B cell (primary cell): ENCODE measurements around the gene TBC1D17. TPM values are rescaled to one million over a fixed set of nuclear protein-coding genes. Genes with fewer than 3 reads are reported as not detected.
A peak's percentile ranks its signal among the peaks of the same experiment; 100 is the strongest.

Source experiments
- ATAC-seq: fragments of 200-7000 bp; cut with Tn5 transposase; one replicate; pipeline ENCODE4 v1.10.0; 2021; ENCODE audit warnings: low read depth, mild to moderate bottlenecking, moderate number of reproducible peaks, moderate library complexity
- CTCF ChIA-PET: fragments of 350-600 bp; sonication (Branson Sonifier 250); formaldehyde crosslinking; loops from one replicate; lab custom pipeline; 2021; ENCODE audit warnings: antibody characterized with exemption, inconsistent platforms; lab: Charles Lee
- POLR2A ChIA-PET: fragments of 350-600 bp; sonication (Branson Sonifier 250); formaldehyde crosslinking; loops from one replicate; lab custom pipeline; 2021; ENCODE audit warnings: antibody characterized with exemption; lab: Charles Lee
- DNase-seq: peaks from one replicate; pipeline ENCODE4 v3.0.0; 2013
- H2AFZ ChIP-seq: 2 replicates; pipeline ENCODE4 v1.6.1; 2012; ENCODE audit warnings: mild to moderate bottlenecking, low read depth, low read length; ENCODE audit not compliant: insufficient read depth, poor library complexity, severe bottlenecking
- H3K27ac ChIP-seq, 2 donors: 1 replicate in 1 of 2; 2 replicates in 1 of 2; pipeline ENCODE4 v1.5.1; 2012 to 2013; ENCODE audit warnings: low read length in 2 of 2, mild to moderate bottlenecking in 2 of 2, moderate library complexity in 1 of 2
- H3K27me3 ChIP-seq, 4 experiments: fragments of 200-600 bp in 1 of 4; sonication (generic) in 1 of 4; replicated peaks in 1 of 4; 1 replicate in 2 of 4; 2 replicates in 2 of 4; pipeline versions ENCODE4 v1.6.1 to v1.7.0; 2013 to 2016; ENCODE audit warnings: low read length in 3 of 4, mild to moderate bottlenecking in 2 of 4, mixed read lengths in 1 of 4, moderate library complexity in 1 of 4; ENCODE audit not compliant: insufficient read depth in 4 of 4, control insufficient read depth in 3 of 4; ENCODE audit errors: control extremely low read depth in 1 of 4
- H3K36me3 ChIP-seq, 2 experiments: replicated peaks in 1 of 2; 1 replicate in 1 of 2; 2 replicates in 1 of 2; pipeline versions ENCODE4 v1.6.1 to v1.7.1; 2013; ENCODE audit warnings: low read length in 1 of 2; ENCODE audit not compliant: insufficient read depth in 2 of 2, control insufficient read depth in 1 of 2; ENCODE audit errors: control extremely low read depth in 1 of 2, extremely low read depth in 1 of 2
- H3K4me1 ChIP-seq, 2 donors: fragments of 200-600 bp in 1 of 2; sonication (generic) in 1 of 2; 1 replicate in 1 of 2; 2 replicates in 1 of 2; pipeline versions ENCODE4 v1.5.1 to v1.6.1; 2013 to 2017; ENCODE audit warnings: low read length in 2 of 2; ENCODE audit not compliant: control insufficient read depth in 2 of 2, insufficient read depth in 2 of 2
- H3K4me2 ChIP-seq: replicated peaks from 2 replicates; pipeline ENCODE3; 2012; ENCODE audit warnings: mild to moderate bottlenecking, low read depth, low read length; ENCODE audit not compliant: poor library complexity, severe bottlenecking
- H3K4me3 ChIP-seq, 5 experiments: fragments of 200-600 bp in 1 of 5; sonication (generic) in 1 of 5; 1 replicate in 3 of 5; 2 replicates in 2 of 5; pipeline versions ENCODE4 v1.5.1 to v1.7.0; 2011 to 2016; ENCODE audit warnings: low read length in 4 of 5, mild to moderate bottlenecking in 4 of 5, low read depth in 2 of 5, control low read depth in 1 of 5, moderate library complexity in 1 of 5; ENCODE audit not compliant: insufficient read depth in 1 of 5; ENCODE audit errors: control extremely low read depth in 1 of 5, extremely low read depth in 1 of 5
- H3K79me2 ChIP-seq: fragments of 200-600 bp; sonication (generic); one replicate; pipeline ENCODE4 v1.6.0; 2016; ENCODE audit warnings: low read length; ENCODE audit not compliant: control insufficient read depth, insufficient read depth
- H3K9ac ChIP-seq: fragments of 200-600 bp; sonication (generic); 2 replicates; pipeline ENCODE4 v1.6.1; 2017; ENCODE audit warnings: mild to moderate bottlenecking, low read length, moderate library complexity
- H3K9me3 ChIP-seq, 3 donors: one replicate each; pipeline versions ENCODE4 v1.6.1 to v1.7.1; 2013; ENCODE audit warnings: low read length in 2 of 3; ENCODE audit not compliant: control insufficient read depth in 2 of 3, insufficient read depth in 1 of 3; ENCODE audit errors: control extremely low read depth in 1 of 3
- H4K20me1 ChIP-seq: 2 replicates; pipeline ENCODE4 v1.6.0; 2012; ENCODE audit warnings: mild to moderate bottlenecking, low read length; ENCODE audit not compliant: insufficient read depth, control insufficient read depth, poor library complexity, severe bottlenecking
- H3K27ac Mint-ChIP-seq: one replicate; pipeline ENCODE4 v1.8.0; 2021; ENCODE audit warnings: mixed read lengths
- H3K27me3 Mint-ChIP-seq: one replicate; pipeline ENCODE4 v1.8.0; 2021; ENCODE audit warnings: mixed read lengths
- H3K4me1 Mint-ChIP-seq: one replicate; pipeline ENCODE4 v1.8.0; 2021; ENCODE audit warnings: mixed read lengths
- H3K4me3 Mint-ChIP-seq: one replicate; pipeline ENCODE4 v1.8.0; 2021; ENCODE audit warnings: mixed read lengths
- H3K9me3 Mint-ChIP-seq: one replicate; pipeline ENCODE4 v1.8.0; 2022; ENCODE audit warnings: mixed read lengths; ENCODE audit not compliant: insufficient read depth
- EZH2 ChIP-seq: IDR thresholded peaks from 2 replicates; pipeline ENCODE4 v1.6.1; 2012; ENCODE audit warnings: borderline replicate concordance, low read depth, mild to moderate bottlenecking, moderate library complexity, low read length; ENCODE audit not compliant: insufficient read depth, poor library complexity, severe bottlenecking
- WGBS: methylation state at CpG from one replicate; pipeline ENCODE4 v1.1.5; 2013; ENCODE audit warnings: missing lambda C conversion rate; ENCODE audit not compliant: insufficient coverage; 5-methylcytosine and 5-hydroxymethylcytosine counted together
- intact Hi-C: fragments of 100-400 bp; cut with micrococcal nuclease; formaldehyde crosslinking; loops from one replicate; pipeline ENCODE4 v1.10.0; 2022
- polyA plus RNA-seq: library from polyadenylated mRNA; depleted of rRNA; stranded (reverse); fragments of >200 nt; gene quantifications from 2 replicates; pipeline ENCODE4 v1.2.3, GENCODE V29; 2012
- total RNA-seq, 2 donors: library from RNA; stranded (reverse); fragments of 120-200 nt in 1 of 2; gene quantifications; 1 replicate in 1 of 2; 2 replicates in 1 of 2; pipeline versions ENCODE4 v1.2.3 to v1.2.4, GENCODE V29; 2013 to 2022
- TF ChIP-seq, protein P1 (sequence below): fragments of 200-600 bp; IDR thresholded peaks from one replicate; pipeline ENCODE4 v1.8.0; 2022; ENCODE audit warnings: antibody characterized with exemption, mild to moderate bottlenecking

The TBC1D17 gene
- total and polyA plus RNA-seq, 2 donors (not counting 1 experiment from before 2014, with no cell fraction given) = 85.7 to 98.7 TPM

- Histone ChIP-seq H2AFZ (no peak overlapping the region), H4K20me1 (peaks cover 92% of the 10 kb centered on the region), H3K9ac (no peak overlapping the region), H3K79me2 (peaks cover 19% of the 10 kb centered on the region), H3K27ac (no peak overlapping the region), H3K9me3 (no peaks in the 10 kb centered on the region), H3K4me1 (peaks cover 13 to 18% of the 10 kb centered on the region in 2 donors), H3K36me3 (peaks cover 0 to 55% of the 10 kb centered on the region in 2 experiments), H3K4me2 (no peak overlapping the region), H3K27me3 (no peaks in the 10 kb centered on the region), H3K4me3 (no peak overlapping the region)
- DNase-seq = peak; percentile 33
- 94% methylated on average over 25 of the region's 26 CpGs for WGBS
- peaks cover 15% of the 10 kb centered on the region for H3K4me1 Mint-ChIP-seq
- no peaks in the 10 kb centered on the region for H3K9me3 Mint-ChIP-seq
- H3K27me3 Mint-ChIP-seq = no peaks in the 10 kb centered on the region
- POLR2A ChIA-PET = no interaction called here
- no peak for ATAC-seq
- TF ChIP-seq, protein P1, sequence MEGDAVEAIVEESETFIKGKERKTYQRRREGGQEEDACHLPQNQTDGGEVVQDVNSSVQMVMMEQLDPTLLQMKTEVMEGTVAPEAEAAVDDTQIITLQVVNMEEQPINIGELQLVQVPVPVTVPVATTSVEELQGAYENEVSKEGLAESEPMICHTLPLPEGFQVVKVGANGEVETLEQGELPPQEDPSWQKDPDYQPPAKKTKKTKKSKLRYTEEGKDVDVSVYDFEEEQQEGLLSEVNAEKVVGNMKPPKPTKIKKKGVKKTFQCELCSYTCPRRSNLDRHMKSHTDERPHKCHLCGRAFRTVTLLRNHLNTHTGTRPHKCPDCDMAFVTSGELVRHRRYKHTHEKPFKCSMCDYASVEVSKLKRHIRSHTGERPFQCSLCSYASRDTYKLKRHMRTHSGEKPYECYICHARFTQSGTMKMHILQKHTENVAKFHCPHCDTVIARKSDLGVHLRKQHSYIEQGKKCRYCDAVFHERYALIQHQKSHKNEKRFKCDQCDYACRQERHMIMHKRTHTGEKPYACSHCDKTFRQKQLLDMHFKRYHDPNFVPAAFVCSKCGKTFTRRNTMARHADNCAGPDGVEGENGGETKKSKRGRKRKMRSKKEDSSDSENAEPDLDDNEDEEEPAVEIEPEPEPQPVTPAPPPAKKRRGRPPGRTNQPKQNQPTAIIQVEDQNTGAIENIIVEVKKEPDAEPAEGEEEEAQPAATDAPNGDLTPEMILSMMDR = no peak
- TF ChIP-seq EZH2 = no peak
- CTCF ChIA-PET = no interaction called here
- intact Hi-C loops = no loop called here
- H3K27ac Mint-ChIP-seq = no peak overlapping the region
- no peak overlapping the region for H3K4me3 Mint-ChIP-seq
Observed at GRCh38 chr19:49857061-49857837, 20.3 kb upstream of the TBC1D17 start.

GRCh38 chr19:49857838-49858087, 19.7 kb upstream of the TBC1D17 start:
- H3K27me3 ChIP-seq = no peaks in the 10 kb centered on the region
- no peaks in the 10 kb centered on the region for H3K9me3 ChIP-seq
- H3K27ac ChIP-seq = no peak overlapping the region
- ChIA-PET POLR2A (no interaction called here), CTCF (no interaction called here)
- no peak overlapping the region for H2AFZ ChIP-seq
- H3K9ac ChIP-seq = no peak overlapping the region
- H3K4me2 ChIP-seq = no peak overlapping the region
- peaks cover 17% of the 10 kb centered on the region for H3K79me2 ChIP-seq
- Mint-ChIP-seq H3K9me3 (no peaks in the 10 kb centered on the region), H3K27me3 (no peaks in the 10 kb centered on the region), H3K4me1 (peaks cover 10% of the 10 kb centered on the region), H3K27ac (no peak overlapping the region), H3K4me3 (no peak overlapping the region)
- WGBS = 93% methylated on average over 5 of the region's 5 CpGs
- TF ChIP-seq EZH2 = no peak
- TF ChIP-seq, protein P1 = no peak
- ATAC-seq (no peak), DNase-seq (no peak)
- intact Hi-C loops = no loop called here
- H3K4me3 ChIP-seq = no peak overlapping the region
- peaks cover 8 to 13% of the 10 kb centered on the region in 2 donors for H3K4me1 ChIP-seq
- H4K20me1 ChIP-seq = peaks cover 89% of the 10 kb centered on the region
- peaks cover 0 to 60% of the 10 kb centered on the region in 2 experiments for H3K36me3 ChIP-seq
